ENCODE data around the gene ERI2.

- TF ChIP-seq CTCF (conservative IDR thresholded peaks at IDR 0.05; ENCODE audit: low read length) (no peak), EZH2phosphoT487 (IDR thresholded peaks at IDR 0.05; ENCODE audit: borderline replicate concordance, low read depth, low read length) (no peak)
Measured at GRCh38 chr16:20822521-20823325, 16.5 kb upstream of the ERI2 start.

Data from OCI-LY7 (cell line).